ENCODE data around the gene THAP4.

DNA sequence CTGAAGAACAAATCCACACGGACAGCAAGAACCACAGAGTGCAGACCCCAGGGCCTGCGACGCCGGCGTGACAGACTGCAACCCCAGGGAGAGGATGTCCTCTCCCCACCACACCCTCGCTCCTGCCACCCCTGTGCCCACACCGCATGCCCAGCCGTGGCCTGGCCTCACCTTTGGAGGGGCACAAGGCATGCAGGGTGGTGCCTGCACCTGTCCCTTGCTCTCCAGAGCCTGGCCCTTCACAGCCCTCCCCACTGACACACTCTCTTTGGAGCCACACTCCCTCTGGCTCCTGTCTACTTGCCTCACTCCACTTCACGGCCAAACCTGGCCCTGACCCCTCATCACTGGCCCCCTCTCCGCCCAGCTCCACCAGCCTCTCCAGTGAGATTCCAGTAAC lies 9.3 kb downstream of the THAP4 start:
- TF ChIP-seq JUND (IDR thresholded peaks at IDR 0.05) (no peak), POLR2AphosphoS5 (IDR thresholded peaks at IDR 0.05; ENCODE audit: low read depth, low read length) (no peak), CTCF (IDR thresholded peaks at IDR 0.05 in 2 of 3, conservative IDR thresholded peaks at IDR 0.05 in 1 of 3; ENCODE audit: borderline replicate concordance in 1 of 3, insufficient read depth in 1 of 3, low read depth in 2 of 3, low read length in 2 of 3) (no peak), SIN3A (IDR thresholded peaks at IDR 0.05; ENCODE audit: low read depth) (no peak)

Data from HCT116 (cell line).